GM19455 (cell line): ENCODE measurements around the gene WASF3.

Source experiments
- ATAC-seq: cut with Tn5 transposase; IDR thresholded peaks from one replicate; pipeline ENCODE4 v1.9.1; 2021; ENCODE audit not compliant: unreplicated experiment

WASF3 gene

DNA sequence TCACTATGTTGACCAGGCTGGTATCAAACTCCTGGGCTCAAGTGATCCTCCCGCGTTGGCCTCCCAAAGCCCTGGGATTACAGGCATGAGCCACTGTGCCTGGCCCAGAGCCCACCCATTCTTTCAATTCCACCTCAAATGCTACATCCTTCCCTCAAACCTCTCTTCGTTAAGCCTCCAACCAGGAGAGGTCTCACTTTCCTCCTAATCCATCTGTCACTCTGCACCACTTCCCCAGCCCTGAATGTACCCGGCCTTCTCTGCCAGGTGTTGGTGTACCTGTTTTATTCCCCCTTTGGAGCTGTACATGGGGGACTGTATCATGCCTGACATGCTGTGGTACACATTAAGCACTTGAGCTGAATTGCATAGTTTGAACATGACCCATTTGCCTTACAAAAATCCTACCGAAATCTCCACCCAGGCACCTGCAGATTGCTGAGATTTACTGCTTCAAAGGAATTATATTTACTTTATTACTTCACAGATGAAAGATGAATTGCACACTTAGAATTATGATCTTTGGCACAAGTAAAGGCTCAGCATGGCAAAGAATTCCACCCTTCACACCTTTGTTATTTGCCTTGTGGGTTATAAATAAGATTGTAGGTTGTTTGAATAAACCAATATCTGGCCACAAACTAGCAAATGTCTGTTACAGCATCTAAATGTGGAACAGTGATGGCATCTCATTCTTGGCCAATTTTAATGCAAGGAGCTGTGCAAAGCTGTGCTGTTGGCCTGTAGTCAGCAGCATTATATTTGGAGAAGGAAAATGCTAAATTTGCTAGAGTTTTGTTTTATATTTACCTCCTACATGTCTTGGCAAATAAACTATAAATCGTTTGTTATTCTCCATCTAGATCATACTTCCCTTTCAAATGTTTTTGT lies 15.6 kb upstream of the WASF3 start:
- no peak for ATAC-seq

DNA sequence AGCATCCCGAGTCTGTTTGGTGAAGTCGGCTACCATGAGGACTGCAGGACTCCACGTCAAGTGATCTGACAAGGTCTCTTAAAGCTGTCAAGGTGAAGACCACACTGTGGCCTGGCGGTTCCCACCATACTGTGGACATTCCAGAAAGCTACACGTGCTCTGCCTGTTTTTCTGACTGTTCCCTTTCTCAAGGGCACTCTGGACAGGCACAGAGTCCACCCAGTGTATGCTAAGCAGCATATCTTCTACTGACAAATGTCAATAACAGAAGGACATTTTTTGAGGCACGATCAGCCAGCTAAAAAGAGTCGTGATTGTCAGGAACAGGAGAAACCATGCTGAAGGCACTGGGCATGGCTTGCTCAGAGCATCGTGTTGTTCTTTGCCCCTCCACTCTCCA lies 12.8 kb upstream of the WASF3 start:
- ATAC-seq, result no peak

DNA sequence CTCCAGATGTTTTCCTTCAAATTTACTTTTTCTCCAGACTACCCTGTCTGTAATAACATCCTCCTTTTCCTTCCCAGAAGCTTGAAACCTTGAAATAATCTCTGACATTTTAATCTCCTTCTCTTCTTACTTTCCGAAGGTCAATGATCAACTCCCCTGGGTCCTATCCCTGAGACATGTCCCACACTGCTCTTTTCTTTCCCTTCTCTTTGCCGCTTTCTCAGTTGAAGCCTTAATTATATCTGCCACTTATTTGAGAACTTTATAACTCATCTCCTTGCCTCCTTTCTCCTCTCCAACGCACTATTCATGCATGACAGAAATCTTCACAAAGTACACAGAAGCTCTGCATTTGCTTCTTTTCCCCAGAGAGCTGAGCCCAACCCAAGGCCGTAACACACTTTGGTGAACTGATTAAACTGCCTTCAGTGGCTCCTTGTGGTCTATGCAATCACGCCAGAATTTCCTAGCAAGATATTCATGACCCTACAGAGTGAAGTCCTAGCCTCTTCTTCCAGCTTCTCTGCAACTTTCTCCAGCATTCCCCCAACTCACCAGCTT lies 9.2 kb upstream of the WASF3 start:
- no peak for ATAC-seq

DNA sequence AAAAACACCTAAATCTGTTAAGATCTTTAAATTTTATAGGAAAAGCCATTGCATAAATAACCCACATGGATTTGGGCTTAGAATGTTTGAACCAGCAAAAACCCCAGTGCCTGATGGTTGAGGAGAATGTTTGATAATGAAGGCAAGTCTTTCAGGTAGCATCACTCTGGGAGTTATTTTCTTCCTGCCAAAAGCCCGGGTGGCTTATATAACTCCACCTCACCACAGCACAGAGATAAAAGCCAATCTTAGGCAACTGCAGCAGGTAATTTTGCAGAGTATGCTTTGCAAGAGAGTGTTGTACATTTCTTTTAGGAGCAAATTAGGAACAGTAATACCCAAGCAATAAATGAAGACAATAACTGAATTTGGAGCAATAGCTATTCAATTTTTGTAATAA lies 7.8 kb upstream of the WASF3 start:
- ATAC-seq, result no peak

DNA sequence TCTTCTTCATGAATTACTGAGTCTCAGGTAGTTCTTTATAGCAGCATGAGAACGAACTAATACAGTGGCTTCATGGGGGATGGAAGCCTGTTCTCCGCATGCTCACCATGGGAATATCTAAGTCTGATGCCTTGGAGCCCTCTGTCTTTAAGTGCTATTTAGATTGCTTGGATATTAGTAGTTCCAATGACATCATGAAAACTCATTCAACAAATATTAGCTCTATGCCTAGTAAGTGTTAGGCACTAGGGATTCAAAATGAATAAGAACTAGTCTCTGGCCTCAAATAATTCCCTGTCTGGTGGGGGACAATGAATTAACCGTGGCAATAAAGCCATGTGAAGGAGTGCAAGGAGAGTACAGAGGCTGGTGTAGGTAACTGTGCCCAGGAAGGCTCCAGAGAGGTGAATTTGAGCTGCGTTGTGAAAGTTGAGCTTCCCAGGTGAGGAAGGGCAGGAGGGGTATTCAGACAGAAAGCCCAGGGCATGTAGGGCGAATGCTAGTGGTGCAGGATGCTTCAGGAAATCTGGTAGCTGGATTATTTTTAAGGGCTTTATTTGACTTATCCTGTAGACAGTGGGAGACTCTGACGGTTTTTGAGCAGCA lies 6.1 kb upstream of the WASF3 start:
- no peak for ATAC-seq

DNA sequence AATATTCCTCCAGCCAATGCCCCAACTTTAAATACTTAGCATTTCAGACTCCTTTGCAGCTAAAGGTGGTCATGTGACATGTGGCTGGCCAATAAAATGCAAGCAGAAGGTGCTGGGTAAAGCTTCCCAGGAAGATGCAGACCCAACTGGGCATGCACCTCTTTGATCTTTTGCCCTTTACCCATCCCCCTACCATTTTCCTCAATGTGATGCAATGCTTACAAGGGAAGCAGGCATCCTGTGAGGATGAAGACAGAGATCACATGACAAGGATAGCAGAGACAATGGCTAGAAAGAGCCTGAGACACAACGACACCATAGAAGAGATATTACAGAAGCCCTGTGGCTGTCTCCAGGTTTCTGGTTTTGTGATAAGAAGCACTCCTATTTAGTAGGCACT lies 2.1 kb upstream of the WASF3 start:
- no peak for ATAC-seq

DNA sequence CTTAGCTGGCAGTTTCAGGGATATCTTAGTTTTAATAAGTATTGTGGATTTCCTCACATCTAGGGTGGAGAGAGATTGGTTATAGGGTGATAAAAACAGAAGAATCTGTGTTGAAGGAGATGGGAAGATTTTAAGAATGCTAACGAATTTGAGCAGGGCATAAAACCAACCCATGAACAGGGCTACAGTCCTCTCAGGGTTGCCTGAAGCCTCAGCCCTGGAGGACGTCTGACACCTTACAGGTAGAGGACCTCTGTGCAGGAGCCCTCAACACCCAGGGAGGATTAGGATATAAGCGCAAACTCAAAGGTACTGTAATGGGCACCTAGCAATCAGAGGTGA lies 461 bp upstream of the WASF3 start:
- no peak for ATAC-seq

DNA sequence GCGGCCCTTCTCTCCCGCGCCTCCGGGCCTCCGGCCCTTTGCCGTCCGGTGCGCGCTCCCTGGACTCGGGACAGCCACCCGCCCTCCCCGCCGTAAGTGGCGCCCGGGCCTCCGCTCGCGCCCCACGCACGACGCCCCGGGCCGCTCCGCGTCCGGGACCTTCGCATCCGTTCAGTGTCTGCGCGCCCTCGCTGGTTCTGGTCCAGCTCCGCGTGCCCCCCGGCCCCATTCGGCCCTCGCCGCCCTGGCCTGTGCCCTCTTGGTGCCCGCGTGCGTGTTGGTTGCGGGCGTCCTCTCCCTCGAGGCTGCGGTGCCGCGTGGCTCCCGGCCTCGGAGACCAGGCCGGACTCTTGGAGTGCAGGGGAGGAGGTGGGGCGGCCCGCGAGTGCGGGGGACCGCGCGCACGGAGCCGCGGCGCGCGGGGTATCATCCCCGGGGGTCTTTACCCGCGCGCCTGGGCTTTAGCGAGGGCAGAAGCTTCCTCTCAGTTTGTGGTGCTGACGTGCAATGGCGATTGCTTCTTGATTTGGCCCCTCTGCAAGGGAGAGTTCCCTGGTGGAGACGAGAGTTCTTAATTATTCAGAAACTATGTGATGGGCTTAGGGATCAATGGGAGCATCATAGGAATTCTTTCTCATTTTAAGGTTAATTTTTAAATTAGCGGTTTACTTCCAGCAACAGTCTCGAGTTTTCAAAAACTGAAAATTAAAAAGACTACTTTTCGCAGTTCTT lies 757 bp downstream of the WASF3 start:
- no peak for ATAC-seq

DNA sequence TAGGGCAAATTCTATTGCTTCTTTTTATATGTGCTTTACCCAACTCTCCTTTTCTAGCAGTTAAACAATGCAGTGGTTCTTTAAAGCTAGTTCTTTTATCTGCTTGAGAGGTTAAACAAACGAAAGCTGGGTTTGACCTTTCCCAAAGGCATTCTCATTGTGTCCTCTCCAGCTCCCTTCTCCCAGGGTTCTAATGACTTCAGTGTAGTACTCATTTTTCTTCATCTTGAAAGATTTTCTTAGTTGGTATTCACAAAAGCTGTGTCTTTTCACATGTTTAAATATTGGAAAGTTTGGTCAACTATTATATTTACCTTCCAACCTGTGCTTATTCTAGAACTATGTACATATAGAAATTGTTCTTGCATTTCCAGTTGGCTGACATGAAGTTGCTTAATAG lies 1.5 kb downstream of the WASF3 start:
- ATAC-seq, result no peak

DNA sequence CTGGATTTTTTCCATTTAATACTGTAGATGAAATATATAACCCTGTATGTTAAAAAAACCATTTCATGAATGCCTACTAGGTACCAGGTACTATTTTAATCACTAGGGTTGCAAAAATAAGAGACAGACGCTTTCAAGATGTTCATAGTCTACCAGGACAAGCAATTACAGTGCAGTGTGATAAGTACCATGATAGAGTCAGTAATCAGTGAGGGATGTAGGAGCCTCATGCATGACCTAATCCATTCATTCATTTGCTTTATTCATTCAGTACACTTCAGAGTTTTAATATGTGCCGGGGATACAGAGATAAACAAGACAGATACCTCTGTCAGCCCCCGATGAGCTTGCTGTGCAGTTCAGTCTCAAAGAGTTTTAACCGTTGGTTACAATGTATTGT lies 3.0 kb downstream of the WASF3 start:
- no peak for ATAC-seq

DNA sequence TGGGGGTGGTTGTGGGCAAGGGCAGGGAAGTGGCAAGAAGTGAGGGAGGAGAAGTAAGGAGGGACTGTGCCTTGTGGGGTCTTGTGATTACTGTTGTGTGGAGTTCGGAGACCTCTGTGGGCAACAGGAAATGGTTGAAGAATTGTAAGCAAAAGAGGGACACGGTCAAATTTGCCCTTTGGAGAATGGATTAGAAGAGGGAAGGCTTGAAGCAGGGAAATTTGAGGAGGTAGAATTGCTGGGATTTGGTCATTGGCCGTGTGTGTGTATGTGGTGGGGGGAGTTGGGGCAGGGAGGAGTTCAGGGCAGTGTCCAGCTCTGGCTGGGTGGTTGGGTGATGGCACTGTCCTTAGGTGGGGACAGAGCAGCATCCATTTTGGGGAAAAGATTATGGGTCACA lies 3.6 kb downstream of the WASF3 start:
- ATAC-seq, result no peak

DNA sequence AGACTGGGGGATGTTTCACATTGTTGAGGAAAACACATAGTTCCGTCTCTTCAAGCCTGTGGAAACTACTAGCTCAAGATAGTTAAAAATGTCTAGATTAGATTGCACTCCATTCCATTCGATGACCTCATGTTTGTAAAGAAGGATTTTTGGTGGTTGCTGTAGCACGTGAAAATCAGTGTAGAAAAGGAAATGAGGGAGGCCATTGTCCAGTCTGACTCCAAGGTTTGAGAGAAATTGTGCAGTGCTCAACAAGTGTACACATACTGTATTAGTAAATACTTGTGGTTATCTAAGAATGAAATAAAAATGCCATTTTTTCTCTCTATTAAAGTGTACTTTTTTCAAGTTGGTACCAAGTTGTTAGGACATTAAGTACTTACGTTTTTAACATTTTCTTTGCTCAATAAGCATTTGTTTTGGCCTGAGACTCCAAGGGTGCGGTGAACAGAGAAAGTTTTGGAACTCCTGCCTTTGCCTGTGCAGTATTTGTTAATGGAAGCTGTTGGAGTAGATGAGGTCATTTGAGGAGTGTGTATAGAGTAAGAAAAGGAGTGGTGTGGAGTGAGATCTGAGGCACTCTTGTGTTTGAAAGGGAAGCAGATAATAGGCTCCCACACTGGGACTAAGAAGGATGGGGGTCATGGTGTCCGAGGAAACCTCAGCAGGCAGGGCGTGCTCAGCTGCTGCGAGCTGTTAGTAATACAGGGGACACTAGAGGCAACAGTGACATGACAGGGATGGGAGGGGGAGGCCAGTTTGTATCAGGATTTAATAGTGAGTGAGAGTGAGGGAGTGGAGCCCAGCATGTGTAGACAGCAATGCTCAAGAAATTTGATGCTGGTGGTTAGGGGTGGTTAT lies 4.4 kb downstream of the WASF3 start:
- no peak for ATAC-seq

DNA sequence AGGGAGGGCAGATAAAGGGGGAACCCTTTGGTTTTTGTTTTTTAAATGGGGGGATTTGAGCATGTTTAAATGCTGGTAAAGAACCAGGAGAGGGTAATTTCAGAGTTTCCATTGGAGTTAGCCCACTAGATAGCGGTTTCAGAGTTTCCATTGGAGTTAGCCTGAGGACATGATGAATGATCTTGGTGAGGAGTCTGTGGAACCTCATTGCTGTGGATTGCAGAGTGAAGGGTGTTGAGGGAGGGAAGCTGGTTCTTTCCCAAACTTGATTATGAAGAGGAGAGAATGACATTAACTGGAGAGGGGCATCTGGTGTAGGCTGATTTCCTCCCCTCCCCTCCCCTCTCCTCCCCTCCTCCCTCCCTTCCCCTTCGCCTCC lies 5.0 kb downstream of the WASF3 start:
- ATAC-seq, result no peak

DNA sequence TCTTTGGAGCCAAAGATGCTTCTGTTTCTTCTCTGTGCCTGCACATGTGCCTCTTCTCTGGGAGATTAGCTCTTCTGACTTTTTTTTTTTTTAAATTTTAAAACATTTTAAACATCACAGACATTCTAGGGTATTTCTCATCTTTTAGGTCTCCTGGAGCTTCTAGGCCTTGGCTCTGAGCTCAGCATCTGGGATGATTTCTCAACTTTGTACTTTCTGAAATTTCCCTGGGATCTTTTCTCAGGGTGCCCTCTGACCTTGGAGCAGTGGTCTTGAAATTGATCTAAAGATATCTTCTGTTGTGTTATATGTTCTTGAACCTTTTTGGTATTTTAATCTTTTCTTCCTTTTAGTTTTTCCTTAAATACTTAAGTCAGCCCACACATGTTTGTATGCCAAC lies 6.2 kb downstream of the WASF3 start:
- no peak for ATAC-seq

DNA sequence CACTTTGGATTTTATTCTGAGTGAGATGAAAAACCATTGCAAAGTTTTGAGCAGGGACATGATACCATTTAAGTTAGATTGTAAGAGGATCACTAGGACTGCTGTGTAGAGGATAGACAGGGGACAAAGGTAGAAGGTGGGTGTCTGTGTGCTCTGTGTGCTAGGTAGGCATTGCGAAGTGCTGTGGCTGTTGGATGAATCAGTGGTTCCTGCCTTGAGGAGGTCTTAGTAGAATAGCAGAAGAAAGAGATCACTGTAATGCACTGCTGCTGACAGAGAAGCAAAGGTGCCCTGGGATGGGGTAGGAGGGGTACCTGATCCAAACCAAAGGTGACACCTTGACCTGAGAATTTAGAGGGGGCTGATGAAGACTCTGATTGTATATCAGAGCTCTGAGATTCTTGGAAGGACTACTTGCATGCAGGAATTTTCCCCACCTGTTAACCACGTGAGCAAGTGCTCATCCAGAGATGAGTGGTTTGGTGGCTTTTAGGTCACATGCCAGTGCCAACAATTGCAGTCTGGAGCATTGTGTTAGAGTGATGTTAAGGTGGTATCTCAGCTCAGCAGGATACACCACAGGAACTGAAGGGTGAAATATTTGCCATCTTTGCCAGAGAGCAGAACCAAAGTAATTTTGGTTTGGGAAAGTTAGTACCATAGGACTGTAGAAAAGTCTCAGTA lies 10.8 kb downstream of the WASF3 start:
- no peak for ATAC-seq

DNA sequence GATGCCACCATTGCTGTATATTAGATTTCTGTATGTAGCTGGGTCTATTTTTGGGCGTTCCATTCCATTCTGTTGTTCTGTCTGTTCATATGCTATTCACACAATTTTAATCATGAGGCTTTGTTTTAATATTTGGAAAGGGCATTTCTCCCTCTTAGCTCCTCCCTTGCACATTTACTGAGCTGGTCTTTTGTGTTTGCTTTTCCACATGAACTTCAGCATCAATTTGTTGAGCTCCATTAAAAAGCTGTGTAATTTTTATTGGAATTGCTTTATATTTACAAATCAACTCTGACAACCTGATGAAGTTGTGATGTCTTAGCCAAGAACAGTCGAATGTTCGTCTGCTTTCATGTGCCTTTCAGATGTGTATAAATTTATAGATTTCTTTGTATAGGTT lies 14.0 kb downstream of the WASF3 start:
- no peak for ATAC-seq

DNA sequence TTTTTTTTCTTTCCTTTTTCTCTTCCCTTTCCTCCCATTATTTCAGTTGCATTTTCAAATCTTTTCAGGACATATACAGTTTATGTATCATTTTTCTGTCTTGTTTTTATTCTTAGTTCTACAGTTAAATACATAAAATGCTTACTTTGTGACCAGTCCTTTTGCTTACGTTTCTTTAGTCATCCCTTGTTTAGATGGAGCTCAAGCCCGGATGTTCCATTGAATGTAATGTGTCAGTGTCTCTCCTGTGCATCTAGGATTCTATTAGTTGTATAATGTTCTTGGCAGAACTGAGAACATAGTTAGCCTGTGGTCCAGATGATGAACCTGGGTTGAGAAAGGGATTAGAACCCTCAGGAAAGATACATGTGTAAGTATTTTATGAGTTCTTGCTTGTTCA lies 17.8 kb downstream of the WASF3 start:
- ATAC-seq, result no peak

DNA sequence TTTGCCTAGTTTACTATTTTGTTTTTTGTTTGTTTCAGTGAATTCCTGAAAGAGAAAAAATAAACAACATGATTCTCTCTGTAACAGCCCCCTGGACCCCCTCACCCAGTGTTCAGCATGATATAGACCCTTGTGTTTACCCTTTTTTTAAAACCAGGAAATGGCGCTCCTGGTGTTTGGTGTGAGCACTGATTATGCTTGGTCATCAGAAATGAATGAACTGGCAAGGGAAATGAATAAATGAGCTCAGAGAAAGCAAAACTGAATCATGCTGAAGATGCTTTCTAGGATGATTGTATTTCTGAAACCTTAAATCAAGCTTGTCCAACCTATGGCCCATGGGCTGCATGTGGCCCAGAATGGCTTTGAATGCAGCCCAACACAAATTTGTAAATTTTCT lies 22.1 kb downstream of the WASF3 start:
- ATAC-seq, result no peak

DNA sequence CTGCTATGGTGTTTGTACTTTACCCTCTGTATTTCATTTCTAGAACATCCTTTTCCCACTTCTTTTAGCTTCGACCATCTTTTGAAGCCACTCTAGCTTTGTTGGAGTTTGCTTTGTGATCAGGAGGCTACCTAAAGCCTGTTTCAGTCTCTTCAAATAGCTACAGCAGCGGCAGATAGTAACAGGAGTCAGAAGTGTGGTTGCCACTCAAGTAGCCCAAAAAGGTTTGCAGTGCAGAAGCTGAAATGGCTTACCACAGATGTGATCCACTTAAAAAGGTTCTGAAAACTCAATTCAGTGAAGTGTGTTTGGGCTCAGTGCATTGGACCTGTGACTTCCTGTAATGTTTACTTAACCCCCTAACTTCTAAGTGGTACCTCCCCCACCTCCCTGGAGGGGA lies 26.2 kb downstream of the WASF3 start:
- no peak for ATAC-seq

DNA sequence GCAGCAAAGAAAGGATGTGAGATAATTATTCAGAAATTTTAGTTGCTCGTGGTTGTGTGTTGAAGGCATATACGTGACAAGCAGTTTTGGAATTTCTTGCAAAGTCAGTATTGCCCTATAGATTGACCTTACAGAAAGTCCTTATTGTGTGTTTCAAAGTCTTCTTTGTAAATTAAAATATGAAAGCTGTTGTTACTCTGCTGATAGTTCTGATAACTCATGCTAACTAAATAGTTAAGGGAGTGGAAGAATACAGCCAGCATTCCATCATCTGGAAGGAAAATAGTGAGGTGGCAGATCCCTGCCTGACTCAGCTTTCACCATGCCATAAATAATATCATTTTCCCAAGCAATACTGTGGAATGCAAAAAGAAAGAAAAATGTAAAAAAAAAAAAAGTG lies 27.2 kb downstream of the WASF3 start:
- no peak for ATAC-seq
